Globus pallidus (tissue), 1 donor: ENCODE data around the gene TNS1.

Experiments used
- DNase-seq: peaks from one replicate; pipeline ENCODE4 v3.0.0-alpha.2; 2015; ENCODE audit warnings: low spot score

The TNS1 gene

DNA sequence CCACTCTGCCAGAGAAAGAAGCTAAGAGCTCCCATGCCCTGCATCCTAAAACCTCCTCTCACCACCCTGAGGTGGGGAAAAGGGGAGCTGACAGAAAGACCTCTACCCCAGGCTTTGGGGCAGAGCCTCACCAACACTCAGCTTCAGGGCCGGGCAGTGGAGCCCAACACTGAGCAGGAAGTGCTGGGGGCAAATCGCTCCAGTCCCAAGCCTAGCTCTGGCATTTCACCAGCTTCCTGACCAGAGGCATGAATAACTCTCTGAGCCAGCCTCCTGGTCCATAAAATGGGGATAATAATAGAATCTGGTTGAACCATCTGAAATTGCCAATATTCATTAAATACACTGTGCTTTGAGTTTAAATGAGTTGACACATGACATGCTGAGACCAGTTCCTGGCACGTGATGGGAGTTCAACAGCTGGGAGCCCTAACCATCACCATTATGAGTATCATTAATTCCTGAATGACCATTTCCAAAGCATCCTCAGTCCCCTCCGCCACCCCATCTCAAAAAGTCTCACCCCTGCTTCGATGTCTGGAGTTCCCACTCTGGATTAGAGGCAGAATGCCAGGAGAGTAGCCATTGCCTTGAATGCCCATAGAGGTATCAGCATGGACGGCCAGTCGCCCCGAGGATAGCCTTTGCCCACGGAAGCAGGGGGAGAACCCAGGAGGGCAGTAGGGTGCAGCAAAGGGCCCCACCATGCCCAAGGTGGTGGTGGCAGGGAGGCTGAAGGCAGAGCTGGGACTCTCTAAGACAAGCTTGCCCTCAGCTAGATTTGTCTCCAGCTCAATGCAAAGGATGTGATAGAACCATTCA is 153.4 kb downstream of the TNS1 start:
- no peak for DNase-seq

DNA sequence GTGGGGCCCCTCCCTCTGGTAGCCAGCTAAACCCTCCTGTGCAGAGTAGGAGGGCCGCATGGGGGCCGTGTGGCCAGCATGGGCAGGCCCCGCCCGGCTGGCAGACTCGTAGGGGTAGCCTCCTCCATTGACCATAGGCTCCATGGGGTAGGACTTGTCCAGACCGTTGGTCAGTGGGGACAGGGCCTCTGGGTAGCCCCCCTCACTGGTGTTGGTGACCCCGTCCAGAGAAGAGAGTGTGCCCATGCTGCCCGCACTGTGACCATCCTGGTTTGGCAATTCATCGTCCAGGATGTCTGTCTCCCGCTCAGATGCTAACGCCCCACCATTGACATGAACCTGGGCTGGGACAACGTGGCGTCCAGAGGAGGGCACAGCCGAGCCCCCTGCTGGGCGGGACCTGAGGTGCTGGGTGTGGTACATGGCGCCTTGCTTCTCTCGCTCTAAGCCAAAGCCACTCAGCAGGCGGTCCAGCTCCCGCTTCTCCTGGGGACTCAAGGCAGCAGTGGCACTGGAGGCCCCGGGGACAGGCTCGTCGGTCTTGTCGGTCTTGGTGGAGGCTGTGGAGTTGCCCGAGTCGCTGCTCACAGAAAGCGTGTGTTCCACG is 154.3 kb downstream of the TNS1 start:
- DNase-seq, result no peak

DNA sequence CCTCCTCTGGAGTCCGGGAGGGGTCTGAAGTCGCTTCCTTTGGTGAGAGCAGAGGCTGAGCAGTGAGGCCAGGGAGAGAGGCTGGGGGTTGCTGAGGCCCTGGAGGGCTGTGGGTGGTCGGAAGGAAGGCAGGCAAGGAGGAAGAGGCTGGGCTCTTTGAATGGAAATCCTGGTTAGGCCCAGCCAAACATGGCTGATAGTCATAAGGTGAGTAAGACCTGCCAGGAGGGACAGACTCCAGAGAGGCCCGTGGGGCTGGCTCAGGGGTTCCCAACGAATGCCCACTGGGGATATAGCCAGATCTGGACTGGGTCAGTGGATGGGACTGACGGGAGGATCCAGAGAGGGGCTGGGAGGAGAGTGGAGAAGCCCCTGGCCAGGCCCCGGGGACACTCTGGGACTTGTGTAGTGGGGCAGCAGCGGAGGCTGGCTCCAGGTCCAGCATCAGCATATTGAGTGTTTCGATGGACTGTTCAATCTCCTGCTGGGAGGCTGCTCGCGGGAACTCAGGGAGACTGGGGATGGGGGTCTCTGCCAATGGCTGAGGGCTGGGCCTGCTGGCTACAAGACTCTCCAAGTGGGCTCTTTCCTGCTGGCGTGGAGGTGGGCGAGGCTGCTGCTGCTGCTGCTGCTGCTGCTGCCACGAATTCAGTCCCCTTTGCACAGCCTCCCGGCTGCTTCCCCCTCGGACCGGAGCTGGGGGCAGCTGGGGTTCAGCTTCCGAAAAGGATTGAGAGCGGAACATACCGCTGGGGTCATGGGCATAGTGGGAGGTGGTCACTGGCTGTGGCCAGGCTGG is 155.0 kb downstream of the TNS1 start:
- DNase-seq, result no peak

DNA sequence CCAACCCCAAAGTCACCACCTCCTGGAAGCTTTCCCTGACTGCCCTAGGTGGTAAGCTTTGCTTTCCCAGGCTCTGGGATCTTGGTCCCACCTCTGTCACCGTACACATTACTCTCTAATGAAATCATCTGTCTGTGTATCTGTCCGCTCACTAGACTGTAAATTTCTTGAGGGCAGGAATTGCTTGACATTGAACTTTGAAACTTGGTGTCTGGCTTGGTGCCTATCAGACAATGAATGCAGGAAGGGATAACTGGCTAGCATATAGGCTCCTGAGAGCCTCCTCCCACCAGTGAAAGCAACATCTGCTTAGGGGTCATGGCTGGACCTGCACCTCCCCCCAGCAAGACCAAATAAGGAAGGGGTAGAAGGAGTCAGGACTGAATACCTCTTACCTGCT is 155.7 kb downstream of the TNS1 start:
- DNase-seq, result no peak

DNA sequence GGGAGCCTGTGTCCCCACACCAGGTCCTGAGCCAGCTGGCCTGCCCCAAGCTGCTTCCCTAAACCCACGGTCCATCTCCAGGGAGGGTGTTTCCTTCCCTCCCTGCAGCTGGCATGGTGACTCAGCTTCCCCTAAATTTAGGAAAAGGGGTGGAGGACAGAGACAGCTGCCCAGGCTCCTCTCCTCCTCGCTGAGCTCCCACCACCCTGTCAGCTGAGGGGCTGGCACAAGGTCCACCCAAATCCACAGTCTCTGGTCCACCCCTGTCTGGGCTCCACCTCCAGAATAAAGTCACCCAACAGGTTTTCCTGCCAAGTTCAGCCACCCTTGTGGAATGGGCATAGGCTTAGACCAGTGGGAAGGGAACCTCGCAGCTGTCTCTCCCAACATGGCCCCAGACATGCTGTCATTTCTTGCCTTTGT is 156.5 kb downstream of the TNS1 start:
- no peak for DNase-seq

DNA sequence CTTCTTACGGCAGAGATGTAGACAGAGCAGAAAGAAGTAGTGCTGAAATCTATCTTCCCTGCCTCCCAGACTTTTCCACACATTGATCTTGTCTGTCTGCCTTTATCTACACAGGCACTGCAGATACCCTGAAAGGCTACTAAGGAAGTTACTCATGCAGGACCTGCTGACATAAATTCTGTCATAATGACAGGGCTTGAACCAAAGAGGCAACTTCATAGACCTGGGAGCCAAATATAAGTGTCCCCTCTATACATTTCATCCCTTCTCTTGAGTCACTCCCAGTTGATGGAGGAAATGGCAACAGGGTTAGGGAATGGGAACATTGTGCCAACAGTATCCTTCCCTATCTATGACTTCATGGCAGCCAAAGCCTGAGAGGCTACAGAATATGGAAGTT is 157.5 kb downstream of the TNS1 start:
- no peak for DNase-seq

DNA sequence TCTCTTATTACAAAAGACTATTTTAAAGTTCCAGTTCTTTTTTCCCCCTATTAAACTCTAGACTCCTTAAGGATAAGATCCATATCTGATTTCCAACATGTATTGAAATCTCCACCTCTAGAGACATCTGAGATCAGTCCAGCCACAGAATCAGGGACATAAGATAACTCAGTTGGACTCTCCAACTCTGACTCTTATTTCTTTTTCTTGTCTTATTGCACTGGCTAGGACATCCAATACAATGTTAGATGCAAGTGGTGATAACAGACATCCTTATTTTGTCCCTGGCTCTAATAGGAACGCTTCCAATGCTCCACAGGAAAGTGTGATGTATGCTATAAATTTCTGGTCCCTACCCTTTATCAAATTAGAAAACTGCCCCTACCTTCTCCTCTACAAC is 158.1 kb downstream of the TNS1 start:
- DNase-seq, result no peak

DNA sequence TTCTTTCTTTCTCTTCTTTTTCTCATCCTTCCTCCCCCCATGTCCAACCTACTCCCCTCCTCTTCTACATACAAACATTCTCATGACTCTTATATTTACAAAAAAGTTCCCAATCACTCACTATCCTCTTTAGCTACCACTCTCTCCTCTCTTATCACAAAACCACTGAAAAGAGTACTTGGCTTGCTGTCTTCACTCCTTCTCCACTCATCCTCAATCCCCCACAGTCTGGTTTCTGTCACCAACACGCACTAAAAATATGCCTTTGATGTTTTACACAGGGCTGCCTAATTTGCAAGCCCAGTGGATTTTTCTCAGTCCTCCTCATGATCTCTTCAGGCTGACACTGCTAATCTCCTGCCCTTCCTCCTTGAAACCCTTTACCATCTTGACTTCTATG is 159.5 kb downstream of the TNS1 start:
- DNase-seq, result no peak

DNA sequence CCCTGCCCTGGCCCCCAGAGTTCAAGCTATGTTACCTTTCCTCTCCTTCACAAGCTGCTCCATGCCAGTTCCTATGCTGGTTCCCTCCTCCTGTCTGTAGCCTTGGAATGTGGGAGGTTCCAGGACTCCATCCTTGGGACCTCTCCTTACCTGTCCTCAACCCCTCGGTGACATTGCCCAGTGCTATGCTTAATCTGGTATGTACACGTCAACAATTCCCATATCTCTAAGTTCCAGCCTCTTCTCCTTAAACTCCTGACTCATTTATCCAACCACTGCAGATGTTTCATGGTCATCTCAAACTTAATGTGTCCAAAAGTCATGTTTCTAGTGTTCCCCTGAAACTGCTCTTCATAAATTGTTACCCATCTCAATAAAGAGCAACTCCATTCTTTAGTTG is 160.8 kb downstream of the TNS1 start:
- DNase-seq, result no peak

DNA sequence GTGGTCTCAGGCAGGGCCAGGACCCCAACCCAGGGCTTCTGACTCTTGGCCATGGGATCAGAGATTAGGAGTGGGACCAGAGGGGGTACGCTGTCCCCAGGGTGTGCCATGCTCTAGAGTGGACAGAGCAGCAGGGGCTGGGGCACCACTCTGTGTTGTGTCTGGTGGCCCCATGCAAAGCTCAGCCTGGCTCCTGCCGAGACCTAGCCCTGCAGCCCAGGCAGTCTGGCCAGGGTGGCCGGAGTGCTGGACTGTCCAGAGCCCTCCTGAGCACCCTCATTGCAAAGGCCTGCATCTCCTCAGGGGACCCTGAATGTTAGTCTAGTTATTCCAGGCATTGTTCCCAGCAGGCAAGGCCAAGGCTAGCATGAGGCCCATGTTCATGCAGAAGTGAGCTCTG is 162.3 kb downstream of the TNS1 start:
- no peak for DNase-seq

DNA sequence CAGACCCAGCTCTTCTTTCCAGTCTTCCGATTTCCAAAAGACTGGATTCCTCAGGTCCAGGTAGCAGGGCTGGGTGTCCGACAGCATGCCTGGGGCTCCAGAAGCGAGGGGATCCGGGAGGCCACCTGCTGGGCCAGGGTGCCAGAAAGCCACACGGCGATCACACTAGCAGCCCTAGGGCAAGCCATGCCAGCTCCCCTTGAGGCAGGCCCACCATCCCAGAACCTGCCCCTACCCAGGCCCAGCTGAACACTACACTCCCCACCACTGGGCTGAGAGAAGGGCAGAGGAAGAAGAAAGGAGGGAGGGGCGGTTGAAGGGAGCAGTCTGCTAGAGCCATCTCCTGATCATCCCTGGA is 163.1 kb downstream of the TNS1 start:
- DNase-seq, result no peak

DNA sequence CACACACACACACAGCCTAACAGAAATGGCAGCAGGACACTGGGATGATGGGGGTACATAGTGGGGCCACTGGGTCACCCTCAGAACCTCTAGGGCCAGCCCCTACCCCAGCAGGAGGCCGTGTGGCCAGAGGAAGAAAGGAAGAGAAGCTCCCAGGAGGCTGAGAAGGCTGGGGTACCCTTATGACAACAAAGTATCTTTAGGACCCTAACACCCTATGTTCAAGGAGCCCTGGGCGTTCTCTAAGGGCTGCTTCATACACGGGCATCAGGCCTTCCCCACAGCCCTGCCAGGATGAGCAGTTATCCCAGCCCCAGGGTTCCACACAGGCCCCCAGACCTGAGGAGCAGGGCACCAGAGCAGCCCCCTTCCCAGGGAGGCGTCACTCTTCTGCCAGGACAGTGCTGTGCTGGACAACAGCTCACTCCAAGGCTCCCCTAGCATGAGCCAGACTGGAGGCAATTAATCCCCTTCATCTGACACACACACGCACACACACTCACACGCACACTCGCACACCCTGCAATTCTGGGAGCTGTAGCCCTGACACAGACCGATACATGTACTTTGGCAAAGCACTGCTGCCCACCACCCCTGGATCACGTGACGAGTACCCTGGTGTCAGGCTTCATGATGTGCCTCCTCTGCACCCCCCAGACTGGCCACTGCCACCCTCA is 163.6 kb downstream of the TNS1 start:
- no peak for DNase-seq

DNA sequence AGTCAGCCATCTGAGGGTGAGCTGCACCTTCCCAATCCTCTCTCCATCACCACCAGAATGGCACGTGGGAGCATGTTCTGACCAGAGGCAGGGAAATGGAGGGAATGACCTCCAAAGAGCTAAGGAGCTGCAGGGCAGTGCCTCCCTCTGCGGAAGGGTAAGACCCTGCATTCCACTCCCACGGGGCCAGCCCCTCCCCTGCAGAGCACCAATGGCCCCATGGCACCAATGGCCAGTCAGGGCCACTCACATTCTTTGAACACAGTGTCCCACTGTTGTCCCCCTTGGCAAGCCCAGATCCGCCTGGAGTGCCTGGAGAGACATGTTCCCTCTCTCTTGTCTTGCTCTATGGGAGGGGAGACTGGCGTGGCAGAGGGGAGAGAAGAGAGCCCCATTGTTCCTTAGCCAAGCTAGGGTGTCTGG is 164.4 kb downstream of the TNS1 start:
- peak; percentile 96 for DNase-seq

DNA sequence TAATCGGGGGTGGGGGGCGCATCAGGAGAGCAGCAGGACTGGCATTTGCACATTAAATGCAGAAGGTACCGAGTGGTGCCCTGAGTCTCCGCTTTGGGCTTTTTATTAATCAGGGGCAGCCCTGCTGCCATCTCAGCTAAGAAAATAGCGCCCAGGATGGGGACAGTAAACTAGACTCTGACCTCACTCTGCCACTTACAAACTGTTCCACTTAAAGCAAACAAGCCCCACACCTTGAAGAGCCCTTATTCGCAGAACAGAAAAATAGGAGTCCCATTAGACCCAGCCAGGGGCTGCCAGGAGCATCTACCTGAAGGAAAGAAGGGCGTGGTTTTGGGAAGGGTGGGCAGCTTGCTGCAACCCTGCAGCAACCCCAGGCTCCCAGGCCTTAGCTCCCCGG is 165.3 kb downstream of the TNS1 start:
- no peak for DNase-seq

DNA sequence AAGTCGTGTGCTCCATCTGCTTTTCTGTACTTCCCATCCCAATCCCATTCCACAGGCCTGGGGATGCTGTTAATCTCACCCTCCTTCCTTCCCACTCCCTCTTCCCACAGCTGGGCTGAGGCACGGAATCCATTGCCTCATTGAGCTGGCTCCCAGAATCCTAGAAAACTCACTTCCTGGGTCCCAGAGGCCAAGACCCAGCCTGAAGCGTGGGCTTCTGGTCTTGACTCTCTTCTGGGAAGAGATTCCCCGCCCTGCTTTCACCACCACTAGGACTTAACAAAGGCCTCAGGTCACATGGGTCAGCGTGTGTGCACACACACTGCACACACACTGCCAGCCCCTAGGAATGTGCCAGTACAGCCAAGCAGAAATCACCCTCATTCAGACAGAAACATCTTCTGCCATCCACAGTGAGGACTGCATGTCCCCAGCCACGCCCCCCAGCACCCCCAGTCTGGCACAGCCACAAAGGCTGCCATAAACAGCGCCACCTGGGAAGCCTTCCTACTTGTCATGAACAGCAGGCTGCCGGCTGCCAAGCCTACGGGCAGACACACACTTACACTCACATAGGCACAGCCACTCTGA is 165.8 kb downstream of the TNS1 start:
- DNase-seq, result peak; percentile 63

DNA sequence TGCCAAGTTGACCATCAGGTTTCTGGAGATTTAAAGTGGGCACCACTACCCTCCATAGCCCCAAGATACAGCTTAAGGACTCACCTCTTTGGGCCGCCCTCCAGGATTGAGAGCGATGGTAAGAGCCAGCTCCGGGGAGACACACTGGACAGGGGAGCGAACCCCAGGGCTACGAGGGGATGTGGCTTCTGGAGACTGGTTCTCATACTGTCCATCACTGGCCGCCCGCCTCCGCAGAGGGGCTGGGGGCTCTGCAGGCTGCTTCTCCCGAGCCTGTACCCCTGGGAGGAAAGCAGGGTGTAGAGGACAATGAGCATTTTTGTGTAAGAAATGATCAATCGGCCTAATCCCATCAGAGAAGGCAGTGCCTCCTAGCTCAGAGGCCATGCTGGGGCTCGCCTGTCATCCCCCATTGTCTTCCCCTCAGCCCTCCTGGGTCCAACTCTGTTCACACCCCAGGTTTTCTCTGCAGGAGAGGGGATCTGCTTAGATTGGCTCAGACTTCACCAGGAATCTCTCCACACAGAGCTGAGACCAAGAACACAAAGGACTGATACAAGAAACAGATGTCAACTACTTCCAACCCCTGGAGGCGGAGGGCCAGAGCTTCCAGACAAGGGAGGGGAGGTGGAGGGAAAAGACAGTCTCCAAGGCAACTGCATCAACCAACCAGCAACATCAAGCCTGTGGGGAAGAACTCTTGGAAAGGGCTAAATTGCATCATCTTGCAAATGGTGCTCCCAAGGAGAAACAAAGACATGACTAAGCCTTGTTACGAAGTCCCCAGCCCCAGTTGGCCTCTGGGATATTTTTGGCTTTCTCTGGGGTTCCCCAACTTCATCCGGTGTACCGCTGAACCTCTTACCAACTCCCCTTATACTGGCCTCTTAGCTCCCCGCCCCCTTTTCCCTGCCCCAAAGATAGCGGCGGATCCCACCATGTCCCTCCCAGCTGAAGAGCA is 166.6 kb downstream of the TNS1 start:
- DNase-seq, result no peak

DNA sequence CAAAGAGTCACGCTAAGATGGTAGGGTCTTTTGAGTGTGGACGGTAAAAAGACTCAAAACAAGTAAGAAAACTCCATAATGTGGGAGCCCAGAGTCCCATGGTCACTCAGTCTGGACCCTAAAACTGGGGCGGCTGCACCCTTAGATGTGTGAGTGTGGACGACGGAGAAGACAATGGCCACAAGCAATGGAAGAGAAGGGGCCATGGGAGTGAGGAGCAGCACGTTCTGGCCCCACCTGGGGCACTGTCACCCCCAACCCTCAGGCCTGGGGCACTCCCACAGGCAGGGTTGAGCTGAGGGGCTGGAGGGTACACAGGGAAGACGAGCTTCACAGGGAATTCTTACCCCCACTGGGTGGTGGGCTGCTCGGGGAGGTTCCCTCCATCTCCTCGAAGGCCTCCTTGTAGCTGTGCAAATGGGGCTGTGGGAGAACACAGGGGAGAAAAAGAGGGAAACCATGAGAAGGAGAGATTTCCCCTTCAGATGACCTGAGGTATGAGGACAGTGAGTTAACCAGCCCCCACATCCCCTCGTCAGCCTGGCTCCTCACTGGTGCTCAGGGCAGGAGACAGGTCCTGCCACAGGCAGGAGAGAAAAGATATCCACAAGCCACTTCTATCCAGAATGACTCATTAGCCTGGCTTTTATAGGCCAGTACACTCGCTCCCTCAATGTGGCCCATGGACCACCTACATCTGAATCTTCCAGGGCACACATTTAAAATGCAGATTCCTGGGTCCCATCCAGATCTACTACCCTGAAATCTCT is 167.9 kb downstream of the TNS1 start:
- DNase-seq, result no peak

DNA sequence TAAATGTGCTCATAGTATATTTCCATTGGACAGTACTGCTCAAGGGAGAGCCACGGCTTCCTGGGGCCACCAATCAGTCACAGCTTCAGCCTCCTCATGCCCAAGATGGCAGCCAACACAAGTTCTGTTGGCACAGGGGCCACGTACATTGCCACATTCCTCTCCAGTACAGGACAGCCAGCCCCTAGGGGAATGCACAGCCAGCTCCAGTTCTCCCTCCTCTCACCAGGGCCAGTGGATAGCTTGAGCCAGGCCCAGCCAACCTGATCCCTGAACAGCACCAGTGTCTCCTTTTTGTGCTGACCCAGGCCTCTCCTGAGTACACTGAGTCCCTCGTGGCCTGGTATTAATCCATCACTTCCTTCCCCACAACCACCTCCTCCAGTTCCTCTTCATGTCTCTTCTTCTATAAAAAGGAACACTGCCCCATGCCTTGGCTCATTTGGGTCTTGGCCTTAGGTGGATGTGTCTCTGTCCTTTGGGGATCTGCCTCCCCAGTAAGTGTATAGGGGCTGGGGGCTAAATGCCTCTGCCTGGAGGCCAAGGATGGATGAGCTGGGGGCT is 168.7 kb downstream of the TNS1 start:
- no peak for DNase-seq

DNA sequence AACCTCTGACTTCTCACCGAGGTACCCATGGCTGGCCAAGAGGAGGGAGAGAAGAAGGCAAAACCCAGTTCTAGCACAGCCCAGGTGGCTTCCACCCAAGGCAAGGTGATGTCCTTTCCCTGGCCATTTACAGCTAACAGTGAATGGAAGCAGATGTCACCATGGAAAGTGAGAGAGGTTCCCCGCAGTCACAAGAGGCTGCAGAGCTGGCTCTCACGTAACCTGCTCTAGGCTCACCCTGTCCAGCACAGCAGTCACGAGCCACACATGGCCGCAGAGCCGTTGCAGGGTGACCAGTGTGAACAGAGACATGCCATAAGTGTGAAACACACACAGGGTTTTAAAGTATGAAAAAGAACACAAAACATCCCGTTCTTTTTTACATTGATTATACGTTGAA is 169.4 kb downstream of the TNS1 start:
- DNase-seq, result no peak

DNA sequence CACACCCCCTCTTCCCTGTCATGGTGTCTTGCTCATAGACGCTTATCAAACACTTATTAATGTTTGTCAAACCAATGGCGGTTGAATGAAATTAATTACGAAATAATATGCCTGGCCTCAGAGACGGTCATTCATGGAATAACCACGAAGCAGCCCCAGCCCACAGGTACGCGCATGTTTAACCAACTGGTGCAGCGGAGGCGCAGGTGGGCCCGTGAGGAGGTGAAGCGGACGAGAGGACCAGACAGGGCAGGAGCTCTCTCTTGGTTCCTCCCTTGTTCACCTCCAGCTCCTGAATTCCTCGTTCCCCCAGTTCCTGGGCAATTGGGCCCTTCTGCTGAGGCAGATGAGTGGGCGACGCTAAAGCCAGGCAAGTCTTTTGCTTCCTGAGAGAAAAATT is 169.8 kb downstream of the TNS1 start:
- DNase-seq, result no peak
